SK-MEL-5 (cell line): ENCODE results near the gene FES. TPM values are rescaled to one million over a fixed set of nuclear protein-coding genes. Genes with fewer than 3 reads are reported as not detected.
A peak's percentile ranks its signal among the peaks of the same experiment; 100 is the strongest.
"Not testable (repeated sequence)": the region's sequence is repeated elsewhere in the genome, so short reads cannot be mapped to it uniquely, and the experiment has no call there.

Source experiments
- DNase-seq: peaks from one replicate; pipeline ENCODE4 v3.0.0-alpha.2; 2016; ENCODE audit warnings: low read depth, low spot score
- in situ Hi-C: cut with HindIII; loops from 2 replicates; pipeline ENCODE4 v1.10.0; 2016; ENCODE audit warnings: low sequenced_read_pairs, high pct_unique_total_duplicates, low pct_unique_long_range_greater_than_20kb
- polyA plus RNA-seq, 2 experiments: library from polyadenylated mRNA; depleted of rRNA; stranded (reverse); fragments of >200 nt; gene quantifications; 2 replicates each; pipeline ENCODE4 v1.2.3, GENCODE V29; 2015
- total RNA-seq: library from RNA; depleted of rRNA; stranded (reverse); fragments of >200 nt; shearing (Covaris generic); gene quantifications from 2 replicates; pipeline ENCODE4 v1.2.3, GENCODE V29; 2014; rRNA removed

FES gene
- 0.16 TPM in 1 of 2 replicates, not detected in the other for total RNA-seq
- polyA plus RNA-seq (2015; cell fraction: cytosol; rRNA removed), result 0.14 and 0.55 TPM in 2 replicates
- polyA plus RNA-seq (2015; cell fraction: nucleus; rRNA removed), result not detected in 2 replicates

DNA sequence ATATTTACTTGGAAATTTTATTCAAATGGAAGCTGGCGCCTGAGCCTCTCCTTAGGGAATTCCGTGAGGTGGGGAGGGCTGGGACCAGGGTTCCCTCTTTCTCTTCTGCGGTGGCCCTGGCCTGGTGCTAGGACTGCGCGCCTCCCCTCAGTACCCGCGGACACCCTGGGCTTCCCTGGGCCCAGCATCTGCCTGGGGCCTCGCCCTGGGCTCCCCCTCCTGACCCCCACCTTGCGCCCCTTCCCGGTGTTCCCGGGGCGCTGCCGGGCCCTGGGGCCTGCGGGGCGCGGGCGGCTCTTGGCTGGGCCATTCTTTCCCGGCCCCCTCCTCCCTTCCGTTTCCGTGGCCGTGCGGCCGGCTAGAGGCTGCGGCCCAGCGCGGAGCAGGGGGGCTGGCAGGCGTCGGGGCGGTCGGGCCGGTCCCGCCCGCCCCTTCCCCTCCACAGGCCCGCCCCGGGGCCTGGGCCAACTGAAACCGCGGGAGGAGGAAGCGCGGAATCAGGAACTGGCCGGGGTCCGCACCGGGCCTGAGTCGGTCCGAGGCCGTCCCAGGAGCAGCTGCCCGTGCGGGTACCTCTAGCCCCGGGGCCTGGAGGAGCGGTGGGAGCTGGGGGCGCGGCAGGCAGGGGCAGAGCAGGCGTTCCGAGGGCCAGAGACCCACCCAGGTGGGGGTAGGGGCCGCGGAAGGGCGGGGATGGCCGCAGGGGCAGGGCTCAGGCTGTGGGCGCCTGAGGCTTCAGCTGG is at the start of gene FES:
Gene FES, plus strand, starts transcription at position 529 of the 743 bp plus-strand sequence. CDS start 542 bp downstream, outside the sequence.
- DNase-seq, result no peak
- in situ Hi-C loops, result no loop called here

DNA sequence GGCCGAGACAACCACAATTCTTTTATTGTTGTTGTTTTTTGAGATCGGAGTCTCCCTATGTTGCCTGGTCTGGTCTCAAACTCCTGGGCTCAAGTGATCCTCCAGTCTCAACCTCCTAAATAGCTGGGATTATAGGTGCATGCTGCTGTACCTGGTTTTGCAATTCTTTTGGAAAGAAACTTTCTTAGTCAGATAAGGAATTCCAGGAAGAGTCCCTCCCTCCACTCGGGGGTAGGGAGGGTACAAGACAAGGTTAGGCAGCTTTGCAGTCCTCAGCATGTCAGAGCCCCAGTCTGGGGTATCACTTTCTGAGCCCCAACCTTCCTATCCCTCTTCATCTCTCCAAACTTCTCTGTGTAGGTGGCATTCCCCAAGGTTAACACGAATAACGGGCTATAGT is 49.7 kb upstream of the FES start:
- in situ Hi-C loops, result no loop called here
- DNase-seq, result no peak

DNA sequence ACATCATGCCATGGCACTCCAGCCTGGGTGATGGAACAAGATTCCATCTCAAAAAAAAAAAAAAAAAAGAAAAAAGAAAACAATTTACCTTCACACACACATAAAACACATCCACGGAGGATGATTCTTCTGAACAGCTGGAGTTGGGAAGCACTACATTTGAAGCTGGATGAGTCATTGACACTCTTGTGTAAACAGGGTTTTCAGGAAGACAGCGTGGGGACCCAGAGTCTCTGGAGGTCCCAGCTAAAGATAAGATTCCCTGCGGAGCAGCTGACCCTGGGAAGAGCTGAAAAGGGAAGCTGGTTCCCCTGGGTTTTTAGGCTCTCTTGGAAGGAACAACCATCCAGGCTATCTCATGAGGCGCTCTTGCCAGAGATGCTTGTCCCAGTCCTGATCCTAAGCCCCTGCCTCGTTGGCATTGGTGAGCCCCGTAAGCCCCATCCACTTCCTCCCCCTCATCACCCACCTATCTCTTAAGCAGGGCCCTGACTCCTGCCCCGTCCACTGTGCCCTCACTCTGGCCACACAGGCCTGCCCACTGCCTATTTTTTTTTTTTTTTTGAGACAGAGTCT is 47.9 kb upstream of the FES start:
- in situ Hi-C loops, result no loop called here
- no peak for DNase-seq

DNA sequence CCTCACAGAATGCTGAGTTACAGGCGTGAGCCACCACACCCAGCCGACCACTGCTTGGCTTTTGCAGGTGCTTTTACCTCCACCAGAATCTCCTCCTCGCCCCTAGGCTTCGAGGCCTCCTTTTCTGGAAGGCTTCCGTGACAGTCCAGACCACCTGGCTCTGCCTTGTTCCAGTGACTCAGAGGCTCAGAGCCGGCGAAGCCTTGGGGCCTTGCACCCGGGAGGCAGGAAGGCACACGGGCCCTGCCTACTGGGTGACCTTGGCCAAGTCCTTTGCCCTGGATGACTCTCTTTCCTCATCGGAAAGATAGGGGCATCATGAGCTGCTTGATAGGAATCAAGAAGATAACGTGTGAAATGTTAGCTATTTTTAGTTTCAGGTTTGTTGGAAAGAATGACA is 47.2 kb upstream of the FES start:
- no peak for DNase-seq
- in situ Hi-C loops, result no loop called here

DNA sequence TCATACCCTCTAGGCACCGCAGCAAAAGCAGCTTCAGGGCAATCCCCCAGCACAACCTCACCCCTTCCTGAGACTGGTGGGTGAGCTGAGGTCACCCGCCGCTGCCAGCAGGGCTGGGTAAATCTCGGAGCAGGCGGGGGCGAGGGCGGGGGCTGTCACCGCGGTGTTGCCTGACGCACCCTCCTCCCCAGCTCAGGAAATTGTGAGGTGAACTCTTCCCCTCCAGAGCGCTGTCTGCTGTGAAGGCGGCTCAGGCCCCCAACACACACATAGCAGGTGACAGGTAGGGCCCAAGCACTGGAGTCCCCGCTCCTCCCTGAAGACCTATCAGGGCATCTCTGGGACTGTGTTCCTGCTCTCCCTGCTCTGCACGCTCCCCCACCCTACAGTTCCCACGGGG is 46.2 kb upstream of the FES start:
- in situ Hi-C loops, result no loop called here
- DNase-seq, result no peak

DNA sequence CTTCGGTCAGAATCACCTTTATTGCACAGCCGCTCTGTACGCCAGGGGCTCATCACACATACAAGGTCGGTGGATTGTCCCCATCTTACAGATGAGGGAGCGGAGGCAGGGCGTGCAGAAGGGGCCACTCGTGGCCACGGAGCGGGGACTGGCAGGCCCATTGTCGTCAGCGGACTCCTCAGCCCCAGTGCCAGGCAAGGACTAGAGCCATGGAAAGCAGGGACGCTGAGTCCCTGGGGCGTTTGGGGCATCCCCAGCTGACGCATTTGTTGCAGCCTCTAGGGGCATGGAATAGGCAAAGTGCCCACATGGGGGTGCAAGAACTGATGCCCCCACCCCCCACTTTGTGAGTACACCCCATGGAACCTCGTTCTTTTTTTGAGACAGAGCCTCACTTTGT is 45.8 kb upstream of the FES start:
- DNase-seq, result no peak
- in situ Hi-C loops, result no loop called here

DNA sequence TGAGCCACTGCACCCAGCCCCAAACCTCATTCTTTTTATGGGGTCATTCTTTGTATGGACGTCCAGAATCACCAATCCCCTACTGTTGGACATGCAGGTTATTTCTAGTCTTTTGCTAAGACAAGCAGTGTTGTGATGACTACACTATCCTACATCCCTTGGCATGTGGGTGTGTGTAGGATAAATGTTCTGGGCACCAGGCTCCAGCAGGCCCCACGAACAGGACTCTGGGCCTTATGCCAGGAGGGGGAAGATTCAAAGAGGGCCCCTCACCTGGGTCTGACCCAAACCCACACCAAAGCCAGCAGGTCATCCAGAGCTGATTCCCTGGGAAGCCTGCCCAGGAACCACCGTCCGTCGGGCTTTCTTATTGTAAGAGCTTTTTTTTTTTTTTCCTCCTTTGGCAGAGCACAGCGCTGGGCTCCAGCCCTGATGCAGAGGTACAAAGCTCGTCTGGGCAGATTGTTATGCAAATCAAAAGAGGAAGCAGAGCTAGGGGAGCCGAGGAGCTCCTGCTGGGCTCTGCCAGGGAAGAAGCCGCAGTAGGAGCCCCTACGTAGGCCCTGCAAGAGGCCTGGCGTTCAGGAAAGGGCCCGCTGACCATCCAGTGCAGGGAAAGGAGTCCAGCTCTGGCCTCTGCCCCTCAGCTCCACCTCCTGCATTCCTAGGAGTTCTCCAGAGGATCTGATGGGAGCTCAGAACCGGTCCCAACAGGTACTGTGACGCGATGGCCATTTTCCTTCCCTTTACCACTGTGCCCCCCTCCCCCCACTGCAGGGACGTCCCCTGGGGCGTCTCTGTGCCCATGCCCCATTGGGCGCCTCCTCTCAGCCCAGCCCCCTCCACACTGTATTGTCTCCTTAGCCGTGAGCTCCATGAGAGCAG is 44.9 kb upstream of the FES start:
- in situ Hi-C loops, result no loop called here
- DNase-seq, result no peak

DNA sequence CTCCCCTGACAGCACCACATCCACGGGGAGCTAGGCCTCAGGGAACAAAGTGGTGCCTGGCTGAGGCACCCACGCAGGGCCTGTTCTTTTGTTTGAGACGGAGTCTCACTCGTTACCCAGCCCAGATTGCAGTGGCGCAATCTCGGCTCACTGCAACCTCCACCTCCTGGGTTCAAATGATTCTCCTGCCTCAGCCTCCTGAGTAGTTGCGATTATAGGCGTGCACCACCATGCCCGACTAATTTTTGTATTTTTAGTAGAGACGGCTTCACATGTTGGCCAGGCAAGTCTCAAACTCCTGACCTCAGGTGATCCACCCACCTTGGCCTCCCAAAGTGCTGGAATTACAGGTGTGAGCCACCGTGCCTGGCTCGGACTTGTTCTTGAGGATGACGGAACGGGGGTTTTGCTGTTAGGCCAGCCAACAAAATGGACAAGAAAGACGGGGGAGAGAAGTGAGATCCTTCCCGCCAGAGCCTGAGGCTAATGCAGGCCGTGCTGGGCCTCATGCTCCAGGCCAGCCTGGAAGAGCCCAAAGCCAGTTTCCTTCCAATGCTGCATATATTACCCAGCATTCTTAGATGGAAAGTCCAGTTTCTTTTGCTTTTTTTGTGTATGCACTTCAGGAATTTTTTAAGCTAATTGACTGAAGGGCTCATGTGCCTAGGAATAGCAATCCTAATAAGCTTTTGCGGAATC is 44.0 kb upstream of the FES start:
- in situ Hi-C loops, result no loop called here

DNA sequence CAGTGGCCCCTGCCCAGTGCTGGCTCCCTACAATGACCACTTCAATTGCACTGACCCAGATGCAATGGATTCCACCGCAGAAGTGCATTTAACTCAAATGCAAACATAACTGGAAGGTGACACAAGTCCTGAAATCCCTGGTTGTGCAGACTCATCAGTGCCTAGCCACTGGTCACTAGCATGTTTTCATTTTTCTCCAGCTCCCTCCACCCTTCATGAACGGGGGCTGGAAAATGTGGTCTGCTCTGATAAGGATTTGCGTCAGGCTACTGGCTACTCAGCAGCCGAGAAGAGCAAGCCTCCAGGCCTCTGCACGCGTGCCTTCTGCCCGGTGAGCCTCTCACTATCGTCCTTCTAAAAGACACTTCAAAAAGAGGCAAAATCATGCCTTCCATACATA is 43.4 kb upstream of the FES start:
- in situ Hi-C loops, result no loop called here
- DNase-seq, result no peak

More for the DNA sequence above, 44.0 kb upstream of the FES start:
- DNase-seq, result no peak

DNA sequence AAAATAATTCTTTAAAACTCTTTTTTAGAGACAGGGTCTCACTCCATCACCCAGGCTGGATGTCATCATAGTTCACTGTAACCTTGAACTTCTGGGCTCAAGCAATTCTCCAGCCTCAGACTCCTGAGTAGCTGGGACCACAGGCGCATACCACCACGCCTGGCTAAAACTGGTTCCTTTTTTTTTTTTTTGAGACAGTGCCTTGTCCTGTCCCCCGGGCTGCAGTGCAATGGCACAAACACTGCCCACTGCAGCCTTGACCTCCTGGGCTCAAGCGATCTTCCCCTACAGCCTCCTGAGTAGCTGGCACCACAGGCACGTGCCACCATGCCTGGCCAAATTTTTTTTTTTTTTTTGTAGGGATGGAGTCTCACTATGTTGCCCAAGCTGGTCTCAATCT is 39.6 kb upstream of the FES start:
- in situ Hi-C loops, result no loop called here
- DNase-seq, result no peak

DNA sequence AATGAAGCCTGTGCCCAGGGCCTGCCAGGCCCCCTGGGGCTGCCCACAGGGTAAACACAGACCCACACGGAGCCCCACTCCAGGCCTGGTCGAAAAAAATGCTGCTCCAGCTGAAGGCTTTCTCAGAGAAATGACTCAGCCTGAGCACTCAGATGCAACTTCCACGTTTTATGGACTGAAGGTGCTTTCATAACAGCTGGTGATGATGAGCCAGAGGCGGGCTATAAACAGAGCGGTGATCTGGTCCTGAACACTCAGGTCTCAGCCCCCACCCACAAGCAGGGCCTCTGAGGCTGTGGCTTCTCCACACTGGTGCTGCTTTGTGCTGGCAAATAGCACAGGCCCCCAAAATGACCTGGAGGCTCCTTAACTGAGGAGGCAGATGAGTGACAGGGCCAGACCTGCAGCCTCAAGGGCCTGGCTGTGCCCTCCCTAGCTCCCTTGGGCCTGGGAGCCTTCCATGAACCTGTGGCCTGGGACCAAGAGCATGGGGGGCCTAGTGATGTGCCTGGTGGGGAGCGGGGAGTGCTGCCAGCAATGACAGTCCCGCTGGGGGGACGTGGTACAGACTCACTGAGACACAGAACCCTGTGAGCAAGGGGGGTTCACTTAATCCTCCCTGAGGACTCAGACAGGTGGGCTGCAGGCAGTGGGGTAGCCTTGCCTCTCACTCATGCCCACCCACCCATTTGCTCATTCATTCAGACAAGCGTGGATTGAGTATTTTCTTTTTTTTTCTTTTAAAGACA is 38.9 kb upstream of the FES start:
- peak; percentile 7 for DNase-seq
- in situ Hi-C loops, result no loop called here

DNA sequence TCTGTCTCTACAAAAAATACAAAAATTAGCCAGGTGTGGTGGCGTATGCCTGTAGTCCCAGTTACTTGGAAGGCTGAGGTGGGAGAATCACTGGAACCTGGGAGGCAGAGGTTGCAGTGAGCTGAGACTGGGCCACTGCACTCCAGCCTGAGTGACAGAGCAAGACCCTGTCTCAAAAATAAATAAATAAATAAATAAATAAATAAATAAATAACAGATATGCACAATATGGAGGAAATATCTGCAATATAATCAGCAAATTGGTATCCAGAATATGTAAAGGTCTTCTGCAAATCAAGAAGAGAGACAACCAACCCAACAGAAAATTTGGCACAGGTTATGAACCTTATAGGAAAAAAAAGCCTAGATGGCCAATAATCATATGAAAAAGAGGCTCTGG is 34.9 kb upstream of the FES start:
- DNase-seq, in situ Hi-C loops: not testable (repeated sequence)

DNA sequence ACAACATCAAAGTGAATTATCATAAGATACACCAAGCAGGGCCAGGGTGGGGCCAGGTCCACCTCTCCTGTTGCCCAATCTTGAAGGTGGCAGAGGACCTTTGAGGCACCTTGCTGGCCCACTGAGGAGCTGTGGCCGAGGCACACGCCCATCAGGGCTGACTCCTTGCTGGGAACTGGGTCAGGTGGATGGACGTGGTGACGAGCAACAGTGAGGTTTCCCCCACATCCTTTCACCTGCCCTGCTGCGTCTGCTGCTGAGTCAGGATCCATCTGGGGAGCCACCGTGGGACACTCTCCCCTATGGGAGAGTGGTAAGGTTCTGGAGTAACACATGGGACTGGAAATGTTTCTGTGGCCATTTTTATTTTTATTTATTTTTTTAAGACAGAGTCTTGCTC is 33.2 kb upstream of the FES start:
- no peak for DNase-seq
- in situ Hi-C loops, result no loop called here

DNA sequence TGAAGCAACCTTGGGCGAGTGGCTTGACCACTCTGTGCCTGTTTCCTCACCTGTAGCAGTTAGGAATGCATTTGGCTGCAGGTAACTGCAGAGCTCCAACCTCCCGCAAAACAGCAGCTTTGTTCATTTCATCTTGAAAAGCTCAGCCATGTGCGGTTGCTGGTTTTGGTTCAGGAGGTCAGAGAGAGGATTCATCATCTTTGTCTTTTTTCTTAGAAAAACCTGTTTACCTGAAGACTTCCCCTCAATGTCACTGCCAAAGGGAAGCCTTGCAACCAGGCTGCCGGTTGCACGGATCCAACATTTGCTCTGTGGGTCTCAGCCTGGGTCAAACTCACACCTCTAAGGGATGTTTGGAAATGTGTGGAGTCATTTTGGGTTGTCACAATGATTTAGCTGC is 32.4 kb upstream of the FES start:
- in situ Hi-C loops, result no loop called here
- no peak for DNase-seq

DNA sequence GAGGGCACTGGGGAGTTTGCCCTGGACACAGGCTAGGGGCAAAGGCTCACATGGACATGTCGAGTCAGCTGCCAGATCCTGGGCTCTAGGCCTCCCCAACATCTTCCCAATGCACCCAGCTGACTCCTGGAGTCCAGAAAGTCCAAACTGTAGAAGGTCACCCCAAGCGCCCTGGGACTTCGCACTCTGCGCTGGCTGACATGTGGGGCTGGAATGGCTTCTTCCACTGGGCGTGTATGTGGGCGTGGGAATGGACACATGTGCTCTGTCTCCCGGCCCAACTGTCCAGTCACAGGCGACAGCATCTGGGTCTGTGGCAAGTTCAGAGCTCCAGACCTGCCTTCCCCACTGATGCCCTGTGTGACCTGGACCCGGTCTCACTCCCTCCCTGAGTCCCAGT is 29.2 kb upstream of the FES start:
- in situ Hi-C loops, result no loop called here
- no peak for DNase-seq

DNA sequence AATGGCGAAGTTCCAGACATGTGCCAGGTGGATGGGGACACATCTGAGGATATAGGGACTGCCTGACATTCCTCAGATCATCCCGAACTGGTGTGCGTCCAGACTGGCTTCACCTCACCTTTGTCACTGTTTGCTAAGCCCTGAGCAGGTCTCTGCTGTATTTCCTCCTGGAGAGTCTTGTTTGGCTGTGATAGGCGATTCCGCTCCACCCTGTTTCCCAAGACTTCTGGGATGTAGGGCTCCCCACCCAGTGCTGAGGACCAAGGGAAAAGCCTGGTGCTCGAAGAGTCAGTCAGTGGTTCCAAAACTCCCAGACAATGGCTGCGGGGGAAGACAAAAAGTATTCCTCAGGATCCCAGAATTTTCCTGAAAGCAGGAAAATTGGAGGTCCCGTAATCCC is 27.0 kb upstream of the FES start:
- DNase-seq, result no peak
- in situ Hi-C loops, result no loop called here

DNA sequence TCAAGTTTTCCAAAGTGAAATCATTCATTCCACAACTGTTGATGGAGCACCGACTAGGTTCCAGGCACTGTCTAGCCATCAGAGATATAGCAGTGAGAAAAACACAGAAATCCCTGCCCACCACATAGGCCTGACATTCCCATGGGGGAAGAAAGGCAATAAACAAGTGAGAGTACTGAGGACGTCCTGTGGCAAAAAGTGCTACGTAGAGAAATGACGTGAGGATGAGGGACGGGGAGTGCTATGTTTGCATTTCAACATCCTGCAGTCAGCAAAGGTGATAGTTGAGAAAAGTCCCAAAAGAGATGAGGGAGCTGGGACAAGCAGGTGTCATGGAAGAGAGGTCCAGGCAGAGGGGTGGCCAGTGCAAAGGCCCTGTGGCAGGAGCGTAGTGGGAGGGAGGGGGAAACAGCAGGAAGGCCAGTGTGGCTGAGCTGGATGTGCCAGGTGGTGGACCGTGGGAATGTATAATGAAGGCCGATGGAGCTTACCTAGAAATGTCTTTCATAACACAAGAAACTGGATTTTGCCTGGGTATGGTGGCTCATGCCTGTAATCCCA is 26.3 kb upstream of the FES start:
- DNase-seq, result no peak
- in situ Hi-C loops, result no loop called here
